NB4 (cell line): Measurements from ENCODE around the gene DYSF.

ENCODE experiments used
- POLR2A ChIP-seq: IDR thresholded peaks from 2 replicates; pipeline ENCODE4 v1.6.1; 2011; ENCODE audit warnings: mild to moderate bottlenecking; ENCODE audit not compliant: insufficient read length; ENCODE audit errors: extremely low read depth
- TF ChIP-seq, protein P1 (sequence below): IDR thresholded peaks from one replicate; pipeline ENCODE4 v1.5.1; 2012; ENCODE audit warnings: low read depth, low read length

- TF ChIP-seq, protein P1, sequence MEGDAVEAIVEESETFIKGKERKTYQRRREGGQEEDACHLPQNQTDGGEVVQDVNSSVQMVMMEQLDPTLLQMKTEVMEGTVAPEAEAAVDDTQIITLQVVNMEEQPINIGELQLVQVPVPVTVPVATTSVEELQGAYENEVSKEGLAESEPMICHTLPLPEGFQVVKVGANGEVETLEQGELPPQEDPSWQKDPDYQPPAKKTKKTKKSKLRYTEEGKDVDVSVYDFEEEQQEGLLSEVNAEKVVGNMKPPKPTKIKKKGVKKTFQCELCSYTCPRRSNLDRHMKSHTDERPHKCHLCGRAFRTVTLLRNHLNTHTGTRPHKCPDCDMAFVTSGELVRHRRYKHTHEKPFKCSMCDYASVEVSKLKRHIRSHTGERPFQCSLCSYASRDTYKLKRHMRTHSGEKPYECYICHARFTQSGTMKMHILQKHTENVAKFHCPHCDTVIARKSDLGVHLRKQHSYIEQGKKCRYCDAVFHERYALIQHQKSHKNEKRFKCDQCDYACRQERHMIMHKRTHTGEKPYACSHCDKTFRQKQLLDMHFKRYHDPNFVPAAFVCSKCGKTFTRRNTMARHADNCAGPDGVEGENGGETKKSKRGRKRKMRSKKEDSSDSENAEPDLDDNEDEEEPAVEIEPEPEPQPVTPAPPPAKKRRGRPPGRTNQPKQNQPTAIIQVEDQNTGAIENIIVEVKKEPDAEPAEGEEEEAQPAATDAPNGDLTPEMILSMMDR: peak; percentile 76
- TF ChIP-seq POLR2A: no peak
These were observed 95.5 kb downstream of the DYSF start for GRCh38 chr2:71548646-71549425.
